K562 (cell line): ENCODE results near the gene DUS1L. TPM values are rescaled to one million over a fixed set of nuclear protein-coding genes. Genes with fewer than 3 reads are reported as not detected.
A peak's percentile ranks its signal among the peaks of the same experiment; 100 is the strongest.

ENCODE experiments used
- ATAC-seq: fragments of 200-7000 bp; cut with Tn5 transposase; 3 replicates; pipeline ENCODE4 v1.9.1; 2020; ENCODE audit warnings: moderate library complexity
- BruUV-seq: library from RNA; stranded (reverse); fragments of 400-500 nt; replicated peaks from 2 replicates; lab custom pipeline; 2021; lab: Mats Ljungman, UMichigan
- CTCF ChIA-PET: fragments of 300-600 bp; formaldehyde crosslinking; extraction: SDS; loops from one replicate; lab custom pipeline; 2021; ENCODE audit warnings: low intra/inter-chr PET ratio; lab: Yijun Ruan, JAX
- POLR2A ChIA-PET: fragments of 300-600, 350-650 bp; sonication (Branson Sonifier 250); formaldehyde crosslinking; extraction: SDS; loops from one replicate; lab custom pipeline; 2021; ENCODE audit warnings: antibody characterized with exemption, inconsistent platforms; lab: Yijun Ruan, JAX
- DNase-seq, 4 experiments: peaks; one replicate each; pipeline versions ENCODE4 v3.0.0 to v3.0.0-alpha.2; 2011 to 2018; ENCODE audit warnings: low spot score in 3 of 4, mixed read lengths in 3 of 4; ENCODE audit errors: extremely low read depth in 1 of 4
- FAIRE-seq: peaks from 2 replicates; lab custom pipeline; 2011; peaks lifted over from hg19 to GRCh38; lab: Jason Lieb, UNC
- H2AFZ ChIP-seq: 2 replicates; pipeline ENCODE4 v1.6.0; 2011; ENCODE audit warnings: low read depth, low read length, control low read depth, inconsistent platforms
- H3K27ac ChIP-seq: fragments of 200-600 bp; 3 replicates; pipeline ENCODE4 v1.8.0; 2011; ENCODE audit warnings: low read depth, mild to moderate bottlenecking, control low read depth, inconsistent platforms, low read length, moderate library complexity, mixed read lengths; ENCODE audit errors: extremely low read depth
- H3K27me3 ChIP-seq, 2 experiments: fragments of 300-600 bp in 1 of 2; 2 replicates in 1 of 2; 3 replicates in 1 of 2; pipeline versions ENCODE4 v1.6.0 to v1.8.0; 2011; ENCODE audit warnings: inconsistent platforms in 2 of 2, low read length in 2 of 2, mild to moderate bottlenecking in 1 of 2, mixed read lengths in 1 of 2, moderate library complexity in 1 of 2; ENCODE audit not compliant: control insufficient read depth in 2 of 2, insufficient read depth in 2 of 2
- H3K36me3 ChIP-seq: fragments of 300-600 bp; 3 replicates; pipeline ENCODE4 v1.8.0; 2011; ENCODE audit warnings: mild to moderate bottlenecking, low read length, inconsistent platforms; ENCODE audit not compliant: control insufficient read depth, insufficient read depth
- H3K4me1 ChIP-seq, 2 experiments: fragments of 200-600 bp in 1 of 2; replicated peaks in 1 of 2; 2 replicates in 1 of 2; 3 replicates in 1 of 2; pipeline versions ENCODE4 v1.5.1 to v1.8.0; 2011; ENCODE audit warnings: inconsistent platforms in 2 of 2, low read length in 2 of 2, mild to moderate bottlenecking in 1 of 2, mixed read lengths in 1 of 2, moderate library complexity in 1 of 2; ENCODE audit not compliant: control insufficient read depth in 2 of 2, insufficient read depth in 2 of 2
- H3K4me2 ChIP-seq: 2 replicates; pipeline ENCODE4 v1.6.1; 2011; ENCODE audit warnings: low read length, control low read depth, inconsistent platforms, mixed read lengths; ENCODE audit not compliant: insufficient read depth
- H3K4me3 ChIP-seq: fragments of 200-600 bp; sonication (generic), shearing (Covaris generic); 2 replicates; pipeline ENCODE4 v1.5.1; 2016; ENCODE audit warnings: control low read depth, inconsistent platforms
- H3K79me2 ChIP-seq: fragments of 200-600 bp; 3 replicates; pipeline ENCODE4 v1.8.0; 2011; ENCODE audit warnings: low read length, inconsistent platforms; ENCODE audit not compliant: control insufficient read depth, insufficient read depth
- H3K9ac ChIP-seq, 2 experiments: 2 replicates each; pipeline versions ENCODE4 v1.6.0 to v1.6.1; 2011; ENCODE audit warnings: low read depth in 2 of 2, low read length in 2 of 2, control low read depth in 1 of 2, inconsistent platforms in 1 of 2, mild to moderate bottlenecking in 1 of 2, mixed read lengths in 1 of 2; ENCODE audit not compliant: insufficient read depth in 1 of 2
- H3K9me1 ChIP-seq: one replicate; pipeline ENCODE4 v1.6.0; 2011; ENCODE audit warnings: inconsistent platforms, mild to moderate bottlenecking, low read length, moderate library complexity; ENCODE audit not compliant: control insufficient read depth, insufficient read depth
- H3K9me3 ChIP-seq: replicated peaks from 2 replicates; pipeline ENCODE4 v1.5.1; 2011; ENCODE audit warnings: low read depth, low read length, inconsistent platforms; ENCODE audit not compliant: control insufficient read depth, insufficient read depth
- H4K20me1 ChIP-seq: replicated peaks from 2 replicates; pipeline ENCODE4 v1.6.1; 2011; ENCODE audit warnings: low read length, inconsistent platforms, mixed read lengths; ENCODE audit not compliant: control insufficient read depth, insufficient read depth
- MEIS2 ChIP-seq: fragments of 450-650 bp; IDR thresholded peaks from 2 replicates; pipeline ENCODE4 v1.6.1; 2014; ENCODE audit warnings: mild to moderate bottlenecking; ENCODE audit not compliant: partially characterized antibody
- PBX2 ChIP-seq, 2 experiments: IDR thresholded peaks in 1 of 2; conservative IDR thresholded peaks in 1 of 2; 2 replicates each; pipeline ENCODE4 v1.6.1; 2016; ENCODE audit warnings: low read depth in 2 of 2, mild to moderate bottlenecking in 1 of 2, missing compliant biosample characterization in 1 of 2, missing genetic modification characterization in 1 of 2, moderate library complexity in 1 of 2
- TEAD1 ChIP-seq, 2 experiments: fragments of 450-650 bp in 1 of 2; sonication (generic) in 1 of 2; formaldehyde crosslinking; IDR thresholded peaks; 2 replicates each; pipeline versions ENCODE4 v1.4.0 to v1.8.0; 2020 to 2022; ENCODE audit warnings: mild to moderate bottlenecking in 2 of 2, missing genetic modification reagents in 1 of 2
- ZNF23 ChIP-seq: fragments of 250-450 bp; sonication (Bioruptor Pico); IDR thresholded peaks from 2 replicates; pipeline ENCODE4 v1.4.0; 2020; ENCODE audit warnings: mild to moderate bottlenecking
- in situ Hi-C: fragments of 300-500 bp; cut with MboI; formaldehyde crosslinking; loops from 4 replicates; pipeline ENCODE4 v1.15.0; 2018; ENCODE audit warnings: inconsistent platforms, mixed read lengths
- intact Hi-C: fragments of 100-400 bp; cut with micrococcal nuclease; formaldehyde crosslinking; loops from 2 replicates; pipeline ENCODE4 v1.14.2; 2022
- polyA plus RNA-seq, 8 experiments: library from polyadenylated mRNA; depleted of rRNA in 4 of 8; stranded (reverse) in 5 of 8; unstranded in 3 of 8; fragments of >200 nt; fragmentation: Nextera tagmentation in 2 of 8; fragmentation: Illumina TruSeq in 1 of 8; extraction: Ambion mirVana in 2 of 8; extraction: Trizol in 1 of 8; gene quantifications; 2 replicates each; pipeline versions ENCODE4 v1.2.1 to v1.2.3, GENCODE V29; 2011 to 2014; ENCODE audit warnings: inconsistent platforms in 1 of 8, missing spikeins in 1 of 8
- total RNA-seq, 7 experiments: library from RNA; depleted of rRNA in 6 of 7; stranded (reverse); fragments of >200 nt in 6 of 7; fragmentation: Illumina TruSeq in 2 of 7; extraction: Trizol in 2 of 7; gene quantifications; 2 replicates each; pipeline versions ENCODE4 v1.2.1 to v1.2.3, GENCODE V29; 2011 to 2021; ENCODE audit warnings: low replicate concordance in 1 of 7
- TF ChIP-seq, protein P1 (sequence below): fragments of 250-450 bp; sonication (Bioruptor Pico); IDR thresholded peaks from 2 replicates; pipeline ENCODE4 v1.4.0; 2020; ENCODE audit warnings: mild to moderate bottlenecking, moderate library complexity
- TF ChIP-seq, protein P2 (sequence below): IDR thresholded peaks from 3 replicates; pipeline ENCODE4 v1.6.1; 2011; ENCODE audit warnings: borderline replicate concordance, mild to moderate bottlenecking; ENCODE audit not compliant: insufficient read length, insufficient read depth
- TF ChIP-seq, protein P3 (sequence below): sonication (generic); formaldehyde crosslinking; IDR thresholded peaks from 2 replicates; pipeline ENCODE4 v1.8.0; 2022; ENCODE audit warnings: missing genetic modification reagents, mild to moderate bottlenecking, borderline replicate concordance
- TF ChIP-seq, protein P4 (sequence below): fragments of 450-650 bp; IDR thresholded peaks from 2 replicates; pipeline ENCODE4 v1.6.1; 2016
- TF ChIP-seq, protein P5 (sequence below): fragments of 450-650 bp; IDR thresholded peaks from 2 replicates; pipeline ENCODE4 v1.6.1; 2017; ENCODE audit warnings: antibody characterized with exemption

Gene DUS1L
- total and polyA plus RNA-seq, 9 of the 15 experiments (the other 6 are each of a cell fraction or from before 2014, with no cell fraction given) = 7.8 to 210 (median 83.9) TPM

- CTCF ChIA-PET = no interaction called here
- H3K9me3 ChIP-seq = no peaks in the 10 kb centered on the region
- H3K36me3 ChIP-seq = no peaks in the 10 kb centered on the region
- H3K4me2 ChIP-seq = no peak overlapping the region
- H3K9me1 ChIP-seq = no peaks in the 10 kb centered on the region
- H4K20me1 ChIP-seq = no peaks in the 10 kb centered on the region
- intact Hi-C loops (no loop called here), in situ Hi-C loops (no loop called here)
- DNase-seq (no peak), FAIRE-seq (no peak), ATAC-seq (no peak)
- no peak overlapping the region for H3K9ac ChIP-seq
- H3K79me2 ChIP-seq = peaks cover 4% of the 10 kb centered on the region; the same call in 1 of the 3 replicates
- H3K27ac ChIP-seq = no peak overlapping the region
- TF ChIP-seq PBX2 (CRISPR knock-in tag; IDR thresholded peaks at IDR 0.05; ENCODE audit: low read depth) = no peak
- peak; percentile 74 for TF ChIP-seq PBX2 (tag; conservative IDR thresholded peaks at IDR 0.05; ENCODE audit: low read depth)
- TF ChIP-seq, protein P1, sequence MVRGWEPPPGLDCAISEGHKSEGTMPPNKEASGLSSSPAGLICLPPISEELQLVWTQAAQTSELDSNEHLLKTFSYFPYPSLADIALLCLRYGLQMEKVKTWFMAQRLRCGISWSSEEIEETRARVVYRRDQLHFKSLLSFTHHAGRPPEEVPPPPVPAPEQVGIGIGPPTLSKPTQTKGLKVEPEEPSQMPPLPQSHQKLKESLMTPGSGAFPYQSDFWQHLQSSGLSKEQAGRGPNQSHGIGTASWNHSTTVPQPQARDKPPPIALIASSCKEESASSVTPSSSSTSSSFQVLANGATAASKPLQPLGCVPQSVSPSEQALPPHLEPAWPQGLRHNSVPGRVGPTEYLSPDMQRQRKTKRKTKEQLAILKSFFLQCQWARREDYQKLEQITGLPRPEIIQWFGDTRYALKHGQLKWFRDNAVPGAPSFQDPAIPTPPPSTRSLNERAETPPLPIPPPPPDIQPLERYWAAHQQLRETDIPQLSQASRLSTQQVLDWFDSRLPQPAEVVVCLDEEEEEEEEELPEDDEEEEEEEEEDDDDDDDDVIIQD = no peak
- TF ChIP-seq, protein P2, sequence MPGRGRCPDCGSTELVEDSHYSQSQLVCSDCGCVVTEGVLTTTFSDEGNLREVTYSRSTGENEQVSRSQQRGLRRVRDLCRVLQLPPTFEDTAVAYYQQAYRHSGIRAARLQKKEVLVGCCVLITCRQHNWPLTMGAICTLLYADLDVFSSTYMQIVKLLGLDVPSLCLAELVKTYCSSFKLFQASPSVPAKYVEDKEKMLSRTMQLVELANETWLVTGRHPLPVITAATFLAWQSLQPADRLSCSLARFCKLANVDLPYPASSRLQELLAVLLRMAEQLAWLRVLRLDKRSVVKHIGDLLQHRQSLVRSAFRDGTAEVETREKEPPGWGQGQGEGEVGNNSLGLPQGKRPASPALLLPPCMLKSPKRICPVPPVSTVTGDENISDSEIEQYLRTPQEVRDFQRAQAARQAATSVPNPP = no peak
- TF ChIP-seq ZNF23 (CRISPR knock-in tag) = no peak
- TF ChIP-seq, protein P3, sequence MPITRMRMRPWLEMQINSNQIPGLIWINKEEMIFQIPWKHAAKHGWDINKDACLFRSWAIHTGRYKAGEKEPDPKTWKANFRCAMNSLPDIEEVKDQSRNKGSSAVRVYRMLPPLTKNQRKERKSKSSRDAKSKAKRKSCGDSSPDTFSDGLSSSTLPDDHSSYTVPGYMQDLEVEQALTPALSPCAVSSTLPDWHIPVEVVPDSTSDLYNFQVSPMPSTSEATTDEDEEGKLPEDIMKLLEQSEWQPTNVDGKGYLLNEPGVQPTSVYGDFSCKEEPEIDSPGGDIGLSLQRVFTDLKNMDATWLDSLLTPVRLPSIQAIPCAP (CRISPR knock-in tag) = no peak
- TF ChIP-seq, protein P4, sequence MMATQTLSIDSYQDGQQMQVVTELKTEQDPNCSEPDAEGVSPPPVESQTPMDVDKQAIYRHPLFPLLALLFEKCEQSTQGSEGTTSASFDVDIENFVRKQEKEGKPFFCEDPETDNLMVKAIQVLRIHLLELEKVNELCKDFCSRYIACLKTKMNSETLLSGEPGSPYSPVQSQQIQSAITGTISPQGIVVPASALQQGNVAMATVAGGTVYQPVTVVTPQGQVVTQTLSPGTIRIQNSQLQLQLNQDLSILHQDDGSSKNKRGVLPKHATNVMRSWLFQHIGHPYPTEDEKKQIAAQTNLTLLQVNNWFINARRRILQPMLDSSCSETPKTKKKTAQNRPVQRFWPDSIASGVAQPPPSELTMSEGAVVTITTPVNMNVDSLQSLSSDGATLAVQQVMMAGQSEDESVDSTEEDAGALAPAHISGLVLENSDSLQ = peak; percentile 83
- peak; percentile 84 for TF ChIP-seq MEIS2
- TF ChIP-seq, protein P5, sequence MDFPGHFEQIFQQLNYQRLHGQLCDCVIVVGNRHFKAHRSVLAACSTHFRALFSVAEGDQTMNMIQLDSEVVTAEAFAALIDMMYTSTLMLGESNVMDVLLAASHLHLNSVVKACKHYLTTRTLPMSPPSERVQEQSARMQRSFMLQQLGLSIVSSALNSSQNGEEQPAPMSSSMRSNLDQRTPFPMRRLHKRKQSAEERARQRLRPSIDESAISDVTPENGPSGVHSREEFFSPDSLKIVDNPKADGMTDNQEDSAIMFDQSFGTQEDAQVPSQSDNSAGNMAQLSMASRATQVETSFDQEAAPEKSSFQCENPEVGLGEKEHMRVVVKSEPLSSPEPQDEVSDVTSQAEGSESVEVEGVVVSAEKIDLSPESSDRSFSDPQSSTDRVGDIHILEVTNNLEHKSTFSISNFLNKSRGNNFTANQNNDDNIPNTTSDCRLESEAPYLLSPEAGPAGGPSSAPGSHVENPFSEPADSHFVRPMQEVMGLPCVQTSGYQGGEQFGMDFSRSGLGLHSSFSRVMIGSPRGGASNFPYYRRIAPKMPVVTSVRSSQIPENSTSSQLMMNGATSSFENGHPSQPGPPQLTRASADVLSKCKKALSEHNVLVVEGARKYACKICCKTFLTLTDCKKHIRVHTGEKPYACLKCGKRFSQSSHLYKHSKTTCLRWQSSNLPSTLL = no peak
- TF ChIP-seq TEAD1 (CRISPR knock-in tag; IDR thresholded peaks at IDR 0.05) = no peak
- H2AFZ ChIP-seq = no peak overlapping the region
- BruUV-seq = no TSS peak
- H3K27me3 ChIP-seq = no peaks in the 10 kb centered on the region
- H3K4me3 ChIP-seq = no peak overlapping the region
- POLR2A ChIA-PET = interaction anchor here (1.2 kb wide), 1 partner anchor 11 kb away, joined by 6 read pairs; no protein-coding TSS in a partner anchor
- peaks cover 0 to 10% of the 10 kb centered on the region in 2 experiments; a peak in 3 of 5 replicates for H3K4me1 ChIP-seq
Observed at GRCh38 chr17:82070611-82071010, 5.0 kb upstream of the DUS1L start.
